SK-MEL-5 (cell line): ENCODE data around the gene RPS15. TPM values are rescaled to one million over a fixed set of nuclear protein-coding genes. Genes with fewer than 3 reads are reported as not detected.
"Not testable (repeated sequence)": the region's sequence is repeated elsewhere in the genome, so short reads cannot be mapped to it uniquely, and the experiment has no call there.

Experiments used
- DNase-seq: peaks from one replicate; pipeline ENCODE4 v3.0.0-alpha.2; 2016; ENCODE audit warnings: low read depth, low spot score
- in situ Hi-C: cut with HindIII; loops from 2 replicates; pipeline ENCODE4 v1.10.0; 2016; ENCODE audit warnings: low sequenced_read_pairs, high pct_unique_total_duplicates, low pct_unique_long_range_greater_than_20kb
- total RNA-seq: library from RNA; depleted of rRNA; stranded (reverse); fragments of >200 nt; shearing (Covaris generic); gene quantifications from 2 replicates; pipeline ENCODE4 v1.2.3, GENCODE V29; 2014

Gene RPS15
- total RNA-seq, 1 experiment from 2014 or later = 1,363 TPM

- no peak for DNase-seq
- in situ Hi-C loops = no loop called here
These were observed 22.0 kb upstream of the RPS15 start for GRCh38 chr19:1416014-1416841.

- in situ Hi-C loops = no loop called here
- no peak for DNase-seq
These were observed 21.1 kb upstream of the RPS15 start for GRCh38 chr19:1417145-1417544.

GRCh38 chr19:1417681-1418495, 20.3 kb upstream of the RPS15 start:
- DNase-seq = no peak
- in situ Hi-C loops = no loop called here

- no peak for DNase-seq
- in situ Hi-C loops = no loop called here
These were observed 19.8 kb upstream of the RPS15 start for GRCh38 chr19:1418496-1418775.

- in situ Hi-C loops = no loop called here
- DNase-seq = no peak
These were observed 19.1 kb upstream of the RPS15 start for GRCh38 chr19:1418951-1419738.

GRCh38 chr19:1420085-1420484, 18.1 kb upstream of the RPS15 start:
- in situ Hi-C loops, DNase-seq: not testable (repeated sequence)

GRCh38 chr19:1420590-1420989, 17.6 kb upstream of the RPS15 start:
- in situ Hi-C loops = no loop called here
- no peak for DNase-seq

- DNase-seq = no peak
- in situ Hi-C loops = no loop called here
These were observed 16.8 kb upstream of the RPS15 start for GRCh38 chr19:1421218-1421957.

GRCh38 chr19:1421958-1422305, 16.3 kb upstream of the RPS15 start:
- in situ Hi-C loops = no loop called here
- DNase-seq = no peak

GRCh38 chr19:1422360-1422759, 15.8 kb upstream of the RPS15 start:
- in situ Hi-C loops = no loop called here
- DNase-seq = no peak

GRCh38 chr19:1422943-1423342, 15.3 kb upstream of the RPS15 start:
- DNase-seq = no peak
- in situ Hi-C loops = no loop called here

GRCh38 chr19:1423436-1424191, 14.6 kb upstream of the RPS15 start:
- in situ Hi-C loops = no loop called here
- DNase-seq = no peak

- in situ Hi-C loops = no loop called here
- DNase-seq = no peak
These were observed 13.8 kb upstream of the RPS15 start for GRCh38 chr19:1424192-1424955.

GRCh38 chr19:1425102-1425837, 12.9 kb upstream of the RPS15 start:
- DNase-seq = no peak
- in situ Hi-C loops = no loop called here

- DNase-seq = no peak
- in situ Hi-C loops = no loop called here
These were observed 12.3 kb upstream of the RPS15 start for GRCh38 chr19:1425902-1426301.

- in situ Hi-C loops = no loop called here
- DNase-seq = no peak
These were observed 11.5 kb upstream of the RPS15 start for GRCh38 chr19:1426736-1427135.
